NK-92 (cell line): ENCODE measurements around the gene TBL3.
"Not testable (repeated sequence)": the region's sequence is repeated elsewhere in the genome, so short reads cannot be mapped to it uniquely, and the experiment has no call there.

Source experiments
- DNase-seq: peaks from one replicate; lab custom pipeline; 2025; ENCODE audit not compliant: unreplicated experiment; lab: John Stamatoyannopoulos, UW

Gene TBL3

GRCh38 chr16:1971796-1972489 is at the start of gene TBL3:
Gene TBL3 (plus strand): TSS chr16:1972053. CDS start chr16:1972165, 112 bp downstream.
- DNase-seq = peak; percentile 84

- DNase-seq = no peak
These were observed 49.5 kb upstream of the TBL3 start for GRCh38 chr16:1922357-1922756.

- no peak for DNase-seq
These were observed 48.4 kb upstream of the TBL3 start for GRCh38 chr16:1923299-1924034.

- no peak for DNase-seq
These were observed 47.8 kb upstream of the TBL3 start for GRCh38 chr16:1924095-1924494.

GRCh38 chr16:1926271-1926670 is 45.6 kb upstream of the TBL3 start:
- DNase-seq = no peak

- no peak for DNase-seq
These were observed 42.7 kb upstream of the TBL3 start for GRCh38 chr16:1929105-1929504.

GRCh38 chr16:1929578-1930337 is 42.1 kb upstream of the TBL3 start:
- peak; percentile 66 for DNase-seq

- DNase-seq = no peak
These were observed 41.5 kb upstream of the TBL3 start for GRCh38 chr16:1930338-1930720.

- DNase-seq = no peak
These were observed 39.5 kb upstream of the TBL3 start for GRCh38 chr16:1932050-1933028.

GRCh38 chr16:1933097-1933661 is 38.7 kb upstream of the TBL3 start:
- no peak for DNase-seq

GRCh38 chr16:1936945-1937479 is 34.8 kb upstream of the TBL3 start:
- DNase-seq = no peak

GRCh38 chr16:1938316-1938715 is 33.5 kb upstream of the TBL3 start:
- DNase-seq = no peak

GRCh38 chr16:1938910-1939309 is 32.9 kb upstream of the TBL3 start:
- DNase-seq = no peak

- not testable (repeated sequence) for DNase-seq
These were observed 32.0 kb upstream of the TBL3 start for GRCh38 chr16:1939833-1940232.

- DNase-seq = no peak
These were observed 31.3 kb upstream of the TBL3 start for GRCh38 chr16:1940273-1941161.

GRCh38 chr16:1941162-1942046 is 30.4 kb upstream of the TBL3 start:
- no peak for DNase-seq

- DNase-seq = no peak
These were observed 29.6 kb upstream of the TBL3 start for GRCh38 chr16:1942047-1942809.
